RKO (cell line): ENCODE measurements around the gene B3GNT8.
A peak's percentile ranks its signal among the peaks of the same experiment; 100 is the strongest.
"Not testable (repeated sequence)": the region's sequence is repeated elsewhere in the genome, so short reads cannot be mapped to it uniquely, and the experiment has no call there.

Experiments
- DNase-seq: peaks from one replicate; pipeline ENCODE4 v3.0.0-alpha.2; 2016; ENCODE audit warnings: low spot score

Gene B3GNT8

GRCh38 chr19:41426952-41427646 lies at the start of gene B3GNT8:
Gene B3GNT8 (minus strand): TSS chr19:41427374. CDS start chr19:41426778, 596 bp downstream.
- DNase-seq = no peak

GRCh38 chr19:41476583-41476982 lies 49.4 kb upstream of the B3GNT8 start:
- DNase-seq = no peak

DNA sequence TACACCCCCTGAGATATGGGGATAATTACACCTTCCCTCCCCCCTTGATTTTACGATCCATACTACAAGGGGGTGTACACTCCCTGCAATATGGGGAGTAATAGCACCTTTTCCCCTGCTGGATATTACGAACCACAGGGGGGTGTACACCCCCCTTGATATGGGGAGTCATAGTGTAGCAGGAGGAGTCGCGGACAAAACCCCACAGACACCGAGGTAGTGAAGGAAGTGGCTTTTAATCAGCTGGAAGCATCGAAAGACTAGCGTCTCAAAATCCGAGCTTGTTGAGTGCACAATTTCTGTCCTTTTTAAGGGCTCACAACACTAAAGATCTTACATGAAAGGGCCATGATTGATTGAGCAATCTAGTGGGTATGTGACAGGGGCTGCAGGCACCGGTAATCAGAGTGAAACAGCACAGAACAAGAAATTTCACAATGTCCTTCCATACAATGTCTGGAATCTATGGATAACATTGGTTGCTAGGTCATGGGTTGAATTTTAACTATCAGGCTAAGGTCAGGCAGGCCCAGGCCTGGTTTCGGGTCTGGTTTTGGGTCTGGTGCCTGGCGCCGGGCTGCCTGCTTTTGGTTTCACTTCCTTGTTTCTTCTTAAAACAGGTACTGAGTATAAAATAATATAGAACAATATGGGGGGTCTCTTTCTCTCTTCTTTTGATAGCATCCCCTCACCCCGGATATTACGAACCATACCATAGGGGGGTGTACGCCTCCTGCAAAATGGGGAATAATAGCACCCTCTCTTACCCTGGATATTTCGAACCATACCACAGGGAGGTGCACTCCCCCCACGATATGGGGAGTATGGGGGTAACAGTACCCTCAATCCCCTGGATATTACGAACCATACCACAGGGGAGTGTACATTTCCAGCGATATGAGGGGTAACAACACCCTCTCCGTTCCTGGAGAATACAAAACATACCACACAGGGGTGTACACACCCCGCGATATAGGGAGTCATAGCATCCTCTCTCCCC lies 36.4 kb upstream of the B3GNT8 start:
- not testable (repeated sequence) for DNase-seq

- DNase-seq = no peak
Measured at GRCh38 chr19:41462497-41462896, 35.3 kb upstream of the B3GNT8 start.

DNA sequence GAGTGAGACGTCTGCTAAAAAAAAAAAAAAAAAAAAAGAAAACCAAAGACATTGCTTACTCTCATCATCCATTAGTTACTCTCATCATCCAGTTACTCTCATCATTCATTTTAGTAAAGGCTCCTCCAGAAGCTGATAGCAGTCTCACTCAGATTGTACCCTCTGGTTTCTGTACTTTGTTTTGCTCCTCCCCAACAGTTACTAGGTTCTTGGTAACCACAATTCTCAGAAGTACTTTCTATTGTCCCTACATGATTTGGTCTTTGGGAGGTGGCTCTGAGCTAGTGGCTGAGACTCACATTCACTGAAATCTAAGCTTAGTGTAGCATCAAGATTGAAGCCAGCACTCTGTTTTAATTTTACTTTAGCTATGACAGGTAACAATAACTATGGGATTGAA lies 30.1 kb upstream of the B3GNT8 start:
- DNase-seq = no peak

DNA sequence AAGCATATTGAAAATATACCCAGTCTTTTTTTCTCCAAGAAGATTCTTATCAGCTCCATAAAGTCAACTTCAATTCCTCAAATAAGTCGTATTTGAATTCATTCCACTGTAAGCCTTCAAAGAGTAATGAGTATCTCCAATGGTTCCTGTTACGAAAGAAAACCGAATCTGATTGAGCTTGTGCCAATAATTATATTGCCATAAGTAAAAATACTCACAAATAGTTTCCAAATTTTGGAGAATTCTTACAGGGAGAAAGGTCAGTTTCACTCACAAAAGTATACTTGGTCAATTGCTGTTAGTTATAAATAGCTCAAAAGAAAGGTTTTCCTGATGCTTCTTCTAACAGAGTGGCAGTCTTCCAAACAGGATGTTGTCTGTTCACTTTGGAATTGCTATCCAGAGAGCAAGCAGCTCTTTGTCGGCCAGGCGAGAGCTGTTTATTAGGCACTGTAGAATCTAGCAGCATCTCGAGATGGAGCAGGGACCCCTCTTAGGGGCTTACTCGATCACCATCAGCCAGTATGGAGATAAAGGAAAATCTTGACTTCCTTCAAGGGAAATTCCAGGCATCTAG lies 29.3 kb upstream of the B3GNT8 start:
- no peak for DNase-seq

GRCh38 chr19:41455936-41456335 lies 28.8 kb upstream of the B3GNT8 start:
- no peak for DNase-seq

- no peak for DNase-seq
Measured at GRCh38 chr19:41452584-41453275, 25.6 kb upstream of the B3GNT8 start.

DNA sequence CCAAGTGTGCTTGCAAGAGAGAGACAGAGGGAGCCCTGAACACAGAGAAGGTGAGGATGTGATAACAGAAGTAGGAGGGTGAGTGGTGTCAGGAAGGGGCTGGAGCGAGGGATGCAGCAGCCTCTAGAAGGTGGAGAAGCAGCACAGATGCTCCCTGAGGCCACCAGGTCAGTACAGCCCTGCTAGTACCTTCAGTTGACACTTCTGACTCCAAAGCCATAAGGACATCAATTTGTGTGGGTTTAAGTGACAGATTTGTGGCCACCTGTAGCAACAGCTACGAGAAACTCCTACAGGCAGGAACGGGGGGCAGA lies 22.6 kb upstream of the B3GNT8 start:
- no peak for DNase-seq

DNA sequence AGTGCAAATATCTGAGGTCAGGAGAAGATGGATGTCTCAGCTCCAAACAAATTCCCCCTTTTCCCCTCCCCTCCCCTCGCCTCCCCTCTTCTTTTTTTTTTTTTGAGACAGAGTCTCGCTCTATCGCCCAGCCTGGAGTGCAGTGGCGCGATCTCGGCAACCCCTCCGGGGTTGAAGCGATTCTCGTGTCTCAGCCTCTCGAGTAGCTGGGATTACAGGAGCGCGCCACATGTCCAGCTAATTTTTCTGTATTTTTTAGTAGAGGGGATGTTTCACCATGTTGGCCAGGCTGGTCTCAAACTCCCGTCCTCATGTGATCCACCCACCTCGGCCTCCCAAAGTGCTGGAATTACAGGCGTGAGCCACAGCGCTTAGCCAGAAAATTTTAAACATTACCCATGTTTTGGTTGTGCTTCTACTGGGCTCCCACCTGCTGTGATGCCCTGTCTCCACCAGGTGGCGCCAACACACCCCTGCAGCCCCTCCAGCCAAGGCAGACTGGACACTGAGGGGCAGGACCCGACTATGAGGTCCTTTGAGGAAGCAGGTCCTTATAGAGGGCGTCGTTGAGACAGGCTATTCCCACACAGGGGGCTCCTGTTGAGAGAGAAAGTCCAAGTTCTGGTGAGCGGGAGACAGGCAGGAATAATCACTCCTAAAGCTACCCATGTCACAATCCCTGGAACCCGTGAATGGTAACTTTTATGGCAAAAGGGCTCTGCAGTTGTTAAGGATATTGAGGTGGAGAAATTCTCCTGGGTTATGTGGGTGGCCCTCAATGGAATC lies 22.1 kb upstream of the B3GNT8 start:
- peak; percentile 57 for DNase-seq

- DNase-seq = no peak
Measured at GRCh38 chr19:41447732-41448332, 20.7 kb upstream of the B3GNT8 start.

GRCh38 chr19:41445575-41445974 lies 18.4 kb upstream of the B3GNT8 start:
- no peak for DNase-seq

DNA sequence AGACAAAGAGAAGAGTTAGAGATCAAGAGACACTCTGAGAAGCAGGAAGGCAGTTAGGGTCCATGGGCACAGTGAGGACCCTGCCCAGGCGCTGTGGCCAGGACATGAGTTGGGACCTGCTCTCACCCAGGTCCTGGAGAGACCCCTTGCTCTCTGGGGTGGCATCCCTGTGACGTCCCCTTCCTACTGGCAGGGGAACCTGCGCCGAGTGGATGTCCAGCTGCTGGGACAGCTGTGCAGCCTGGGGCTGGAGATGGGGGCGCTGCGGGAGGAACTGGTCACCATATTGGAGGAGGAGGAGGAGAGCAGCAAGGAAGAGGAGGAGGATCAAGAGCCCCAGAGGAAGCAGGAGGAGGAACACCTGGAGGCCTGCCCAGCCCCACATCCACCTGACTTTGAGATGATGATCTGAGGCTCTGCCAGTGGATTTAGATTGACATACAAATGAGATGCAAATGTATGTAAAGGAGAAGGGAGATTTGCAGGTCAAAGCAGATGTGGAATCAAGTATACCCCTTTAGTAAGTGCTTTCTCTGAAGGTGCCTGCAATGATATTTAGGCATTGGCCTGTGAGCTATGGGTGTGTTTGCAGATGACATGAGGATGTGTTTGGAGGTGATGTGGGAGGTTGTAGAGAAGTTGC lies 16.8 kb upstream of the B3GNT8 start:
- no peak for DNase-seq

DNA sequence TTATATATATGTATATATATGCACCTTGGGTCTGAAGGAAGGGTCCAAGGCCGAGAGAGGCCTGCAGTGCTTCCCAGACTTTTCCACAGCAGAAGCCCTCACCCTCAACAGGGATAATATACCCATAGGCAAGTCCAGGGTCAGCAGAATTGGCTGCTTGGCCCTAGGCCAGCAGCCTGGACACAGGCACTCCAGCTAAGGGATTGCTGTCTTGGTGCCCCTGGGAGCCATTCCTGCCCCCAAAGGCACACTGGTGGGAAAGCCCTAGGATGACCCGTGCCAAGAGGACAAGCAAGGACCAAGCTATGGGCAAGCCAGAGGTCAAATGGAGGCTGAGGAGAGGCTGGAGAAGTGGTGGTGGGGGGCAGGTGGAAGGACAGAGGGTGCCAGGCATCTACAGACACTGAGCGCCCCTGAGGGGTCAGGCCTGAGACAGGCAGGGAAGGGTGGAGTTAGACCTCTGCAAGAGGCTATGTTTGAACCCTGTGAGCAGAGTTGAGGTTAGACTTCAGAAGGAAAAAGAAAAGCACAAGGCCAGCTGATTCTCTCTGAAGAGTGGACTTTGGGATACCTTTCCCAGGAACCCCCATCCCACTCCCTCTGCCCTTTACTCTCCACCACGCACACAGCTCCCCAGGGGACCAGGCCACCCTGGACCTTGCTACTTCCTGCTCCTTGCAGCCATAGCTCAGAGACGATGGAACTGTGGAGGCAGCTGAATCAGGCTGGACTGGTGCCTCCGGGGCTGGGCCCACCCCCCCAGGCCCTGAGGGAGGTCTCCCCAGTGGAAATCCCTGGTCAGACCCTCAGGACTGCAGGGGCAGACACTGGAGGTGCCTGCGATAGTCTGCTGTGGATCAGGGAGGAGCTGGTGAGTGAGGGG lies 15.5 kb upstream of the B3GNT8 start, which contains the start of gene ERICH4:
Gene ERICH4, plus strand, starts transcription at position 684 of the 883 bp plus-strand sequence. Its CDS starts 14 bp downstream, at position 698.
- no peak for DNase-seq

GRCh38 chr19:41441321-41441945 lies 14.3 kb upstream of the B3GNT8 start:
- DNase-seq = no peak

DNA sequence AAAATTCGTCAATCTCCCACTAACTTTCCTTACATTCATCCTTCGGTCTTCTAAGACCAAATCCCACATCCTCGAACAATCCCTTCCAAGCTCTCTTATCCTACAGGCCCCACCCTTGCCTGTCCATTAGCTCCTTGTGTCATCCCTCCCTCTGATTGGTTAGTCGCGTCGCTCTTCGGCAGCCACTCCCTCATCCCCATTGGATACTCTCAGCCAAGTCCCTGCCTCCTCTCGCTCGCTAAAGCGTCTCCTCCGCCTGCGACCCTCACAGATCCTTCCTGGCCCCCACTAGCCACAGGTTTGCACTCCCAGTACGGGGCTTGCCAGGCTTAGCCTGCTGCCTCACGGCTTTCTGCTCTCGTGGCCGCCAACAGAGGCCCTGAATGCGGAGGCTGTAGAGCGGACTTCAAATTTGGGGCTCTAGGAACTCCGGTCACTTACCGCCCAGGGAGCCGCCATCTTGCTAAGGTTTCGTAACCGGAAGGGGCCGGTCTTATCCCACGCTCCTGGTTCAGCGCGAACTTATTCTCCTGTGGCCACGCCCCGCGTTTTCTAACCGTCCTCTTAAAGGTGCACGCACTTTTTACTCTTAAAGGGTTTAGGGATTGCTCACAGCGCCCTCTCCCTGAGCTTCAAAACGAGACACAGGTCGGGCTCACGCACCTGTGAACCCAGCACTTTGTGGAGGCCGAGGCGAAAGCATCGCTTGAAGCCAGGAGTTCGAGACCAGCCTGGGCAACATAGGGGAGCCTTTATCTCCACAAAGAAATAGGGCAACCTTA lies 12.5 kb upstream of the B3GNT8 start, which contains the start of gene DMAC2:
Gene DMAC2, minus strand, starts transcription at position 472 of the 782 bp plus-strand sequence. Its CDS starts 13 bp downstream, at position 459.
- DNase-seq = peak; percentile 98

GRCh38 chr19:41437944-41438574 lies 10.9 kb upstream of the B3GNT8 start:
- DNase-seq = no peak

DNA sequence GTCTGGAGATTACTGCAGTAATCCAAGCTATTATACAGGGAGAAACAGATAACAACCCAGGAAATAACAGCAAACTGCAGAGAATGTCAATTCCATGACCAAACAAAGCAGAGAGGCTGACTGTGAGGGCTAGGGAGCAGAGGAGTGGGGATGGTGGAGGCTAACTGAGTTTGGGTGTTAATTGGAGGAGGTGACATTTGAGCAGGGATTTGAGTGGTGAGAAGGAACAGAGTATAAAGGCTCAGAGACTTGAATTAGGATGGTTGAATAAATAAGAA lies 9.4 kb upstream of the B3GNT8 start:
- DNase-seq = no peak
